ENCODE results near the gene CTAG1A. TPM values are rescaled to one million over a fixed set of nuclear protein-coding genes. Genes with fewer than 3 reads are reported as not detected.
"Not testable (repeated sequence)": the region's sequence is repeated elsewhere in the genome, so short reads cannot be mapped to it uniquely, and the experiment has no call there.

The CTAG1A gene
- total RNA-seq, 4 donors from 2014 or later: not detected

DNA sequence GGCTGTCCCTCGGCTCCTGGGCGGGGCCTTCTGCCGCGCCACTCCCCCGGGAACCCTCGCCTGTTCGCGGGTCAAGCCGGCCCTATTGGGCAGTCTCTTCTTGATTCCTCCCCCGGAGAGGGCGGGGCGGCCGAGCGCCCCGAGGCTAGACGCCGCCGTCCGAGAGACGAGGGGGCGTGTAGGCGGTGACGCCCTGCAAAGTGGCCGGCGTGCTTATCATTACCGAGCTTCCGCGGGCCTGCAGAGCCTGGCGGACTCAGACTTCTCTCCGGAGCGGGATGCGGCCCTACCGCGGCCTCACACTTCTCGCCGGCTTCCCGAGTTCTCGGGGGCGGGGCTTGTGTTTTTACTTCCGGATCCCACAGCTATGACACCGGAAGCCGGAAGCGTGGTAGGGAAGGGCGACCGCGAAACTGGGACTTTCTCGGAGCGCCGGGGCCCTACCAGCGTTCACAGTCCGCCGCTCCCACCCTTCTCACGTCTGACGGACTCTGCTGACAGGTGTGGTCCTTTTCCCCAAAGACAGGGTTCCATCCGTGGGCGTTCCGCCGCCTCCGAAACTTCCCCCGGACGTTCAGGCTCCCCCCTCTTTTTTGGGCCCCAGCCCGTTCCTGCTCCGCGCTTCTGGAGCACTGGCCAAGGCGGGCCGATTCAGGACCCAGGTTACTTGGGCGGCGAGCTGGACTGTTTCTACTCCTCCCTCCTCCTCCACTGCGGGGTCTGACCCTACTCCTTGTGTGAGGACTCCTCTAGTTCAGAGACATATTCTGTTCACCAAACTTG lies 37.5 kb upstream of the CTAG1A start, which contains the start of gene IKBKG:
TSS of gene IKBKG (plus strand) at position 376 of the 783 bp plus-strand sequence. CDS start 4,383 bp downstream, outside the sequence.
- H3K4me3 ChIP-seq (ENCODE audit: low read depth, poor library complexity, severe bottlenecking): peak within 1 kb of the TSS; percentile 36
- TF ChIP-seq CTCF (IDR thresholded peaks at IDR 0.05): no peak
- TF ChIP-seq POLR2A (IDR thresholded peaks at IDR 0.05): no peak
- 0 to 54% methylated on average over 10 to 55 of the region's 69 CpGs for WGBS, 2 donors
- DNase-seq (ENCODE audit: low spot score in 2 of 2): peak; percentile 85 to 97
- intact Hi-C loops (cut with DNase I; ENCODE audit: low total_unique reads): no loop called here

DNA sequence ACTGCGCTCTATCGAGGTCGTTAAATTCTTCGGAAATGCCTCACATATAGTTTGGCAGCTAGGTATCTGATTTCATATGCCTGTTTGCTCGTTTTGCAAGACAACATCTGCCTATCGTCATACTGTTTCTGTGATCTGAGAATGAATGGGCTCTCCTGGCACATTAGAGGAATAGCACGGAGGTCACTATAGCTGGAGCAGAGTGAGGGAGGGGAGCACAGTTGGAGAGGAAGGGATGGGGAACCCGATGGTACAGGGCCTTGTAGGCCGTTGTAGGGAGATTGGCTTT lies 37.0 kb upstream of the CTAG1A start:
- intact Hi-C loops (cut with DNase I; ENCODE audit: low total_unique reads): no loop called here
- WGBS, 2 donors: 0 to 52% methylated on average over 9 of the region's 9 CpGs
- TF ChIP-seq CTCF (IDR thresholded peaks at IDR 0.05) (no peak), POLR2A (IDR thresholded peaks at IDR 0.05) (no peak)
- DNase-seq (ENCODE audit: low spot score in 2 of 2): no peak
- peak overlapping the region; percentile 36 for H3K4me3 ChIP-seq (ENCODE audit: low read depth, poor library complexity, severe bottlenecking)

DNA sequence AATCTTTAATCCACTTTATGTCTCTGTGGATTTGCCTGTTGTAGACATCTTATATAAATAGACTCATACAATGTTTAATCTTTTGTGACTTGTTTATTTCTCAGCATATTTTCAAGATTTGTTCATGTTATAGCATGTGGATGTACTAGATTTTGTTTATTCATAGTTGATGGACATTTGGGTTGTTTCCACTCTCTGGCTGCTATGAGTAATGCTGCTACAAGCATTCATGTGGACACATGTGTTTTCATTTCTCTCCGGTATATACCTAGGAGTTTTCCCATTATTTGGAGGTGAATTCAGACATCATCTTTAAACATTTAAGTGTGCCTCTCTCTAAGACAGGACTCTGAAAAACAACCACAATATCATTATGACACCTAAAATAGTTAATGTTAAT lies 35.2 kb upstream of the CTAG1A start:
- intact Hi-C loops (cut with DNase I; ENCODE audit: low total_unique reads): no loop called here
- WGBS, 2 donors: 40 to 69% methylated on average over 1 of the region's 1 CpG
- no peak for DNase-seq (ENCODE audit: low spot score in 2 of 2)
- no peak overlapping the region for H3K4me3 ChIP-seq (ENCODE audit: low read depth, poor library complexity, severe bottlenecking)
- TF ChIP-seq CTCF (IDR thresholded peaks at IDR 0.05): no peak
- no peak for TF ChIP-seq POLR2A (IDR thresholded peaks at IDR 0.05)

DNA sequence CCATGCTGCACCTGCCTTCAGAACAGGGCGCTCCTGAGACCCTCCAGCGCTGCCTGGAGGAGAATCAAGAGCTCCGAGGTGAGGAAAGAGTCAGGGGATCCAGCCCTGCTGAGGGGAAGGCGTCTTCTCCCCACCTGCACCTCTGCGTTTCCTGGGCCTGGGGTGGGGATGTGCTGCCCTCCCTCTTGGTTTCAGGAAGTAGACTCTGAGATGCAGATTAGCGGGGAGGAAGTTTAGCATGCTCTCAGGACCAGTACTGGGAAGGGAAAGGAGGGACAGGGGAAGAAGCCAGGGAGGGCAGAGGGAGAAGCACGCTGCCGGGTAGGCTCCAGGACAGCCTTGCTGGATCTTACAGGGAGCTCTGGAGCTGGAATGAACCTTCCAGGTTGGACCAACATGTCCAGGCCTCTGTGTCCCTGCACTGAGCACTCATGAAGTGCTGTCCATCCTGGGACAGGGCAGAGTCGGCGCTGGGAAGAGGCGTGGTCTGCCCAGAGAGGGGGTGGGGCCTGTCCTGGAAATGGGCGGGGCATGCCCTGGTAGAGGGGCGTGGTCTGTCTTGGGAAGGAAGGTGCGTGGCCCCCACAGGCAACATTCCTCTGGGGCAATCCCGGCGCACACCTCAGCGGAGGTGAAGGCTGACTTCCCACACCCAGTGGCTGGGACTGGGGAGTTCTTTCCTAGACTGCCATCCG lies 32.7 kb upstream of the CTAG1A start:
- H3K4me3 ChIP-seq (ENCODE audit: low read depth, poor library complexity, severe bottlenecking); DNase-seq (ENCODE audit: low spot score in 2 of 2); intact Hi-C loops (cut with DNase I; ENCODE audit: low total_unique reads): not testable (repeated sequence)
- 77 to 94% methylated on average over 6 to 8 of the region's 18 CpGs for WGBS, 2 donors

- intact Hi-C loops (cut with DNase I; ENCODE audit: low total_unique reads); H3K4me3 ChIP-seq (ENCODE audit: low read depth, poor library complexity, severe bottlenecking); DNase-seq (ENCODE audit: low spot score in 2 of 2): not testable (repeated sequence)
- WGBS, 2 donors: 71 to 90% methylated on average over 2 to 4 of the region's 24 CpGs
Observed at GRCh38 chrX:154558060-154558690, 26.8 kb upstream of the CTAG1A start.

GRCh38 chrX:154558896-154559295 lies 26.0 kb upstream of the CTAG1A start:
- WGBS, 2 donors: no CpG with 5 or more reads among the region's 21 CpGs
- intact Hi-C loops (cut with DNase I; ENCODE audit: low total_unique reads); H3K4me3 ChIP-seq (ENCODE audit: low read depth, poor library complexity, severe bottlenecking); DNase-seq (ENCODE audit: low spot score in 2 of 2): not testable (repeated sequence)

DNA sequence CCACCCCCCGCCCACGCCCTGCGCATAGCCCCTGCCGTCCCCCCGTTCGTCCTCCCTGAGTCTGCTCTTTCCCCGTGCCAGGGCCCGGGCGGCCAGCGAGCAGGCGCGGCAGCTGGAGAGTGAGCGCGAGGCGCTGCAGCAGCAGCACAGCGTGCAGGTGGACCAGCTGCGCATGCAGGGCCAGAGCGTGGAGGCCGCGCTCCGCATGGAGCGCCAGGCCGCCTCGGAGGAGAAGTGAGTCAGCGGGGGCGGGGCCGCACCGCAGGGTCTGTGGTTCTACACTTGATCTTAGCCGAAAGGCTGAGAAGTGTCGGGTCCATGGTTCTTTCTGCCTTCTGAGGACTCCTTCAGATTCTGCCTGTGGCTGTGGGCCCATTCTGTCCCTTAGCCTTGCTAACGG lies 24.6 kb upstream of the CTAG1A start:
- intact Hi-C loops (cut with DNase I; ENCODE audit: low total_unique reads); H3K4me3 ChIP-seq (ENCODE audit: low read depth, poor library complexity, severe bottlenecking); DNase-seq (ENCODE audit: low spot score in 2 of 2): not testable (repeated sequence)
- no CpG with 5 or more reads among the region's 31 CpGs for WGBS, 2 donors

DNA sequence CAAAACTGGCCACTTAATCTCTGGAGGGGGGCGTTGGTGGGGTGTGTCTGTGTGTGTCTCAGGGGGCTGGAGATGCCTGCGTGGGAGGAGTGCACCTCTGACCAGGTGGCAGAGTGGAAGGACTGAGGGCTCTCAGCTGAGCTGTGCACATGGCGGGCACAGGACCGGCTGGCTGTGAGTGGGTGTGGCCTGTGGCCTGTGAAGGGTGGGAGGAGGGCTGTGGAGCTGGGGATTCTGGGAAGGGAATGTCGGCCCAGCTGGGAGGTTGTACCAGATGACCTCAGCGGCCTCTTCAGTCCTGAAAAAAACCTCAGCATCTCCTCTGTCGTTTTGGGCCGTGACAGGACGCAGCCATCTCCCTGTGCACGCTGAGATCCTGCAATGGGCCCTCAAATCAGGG lies 22.6 kb upstream of the CTAG1A start:
- no CpG with 5 or more reads among the region's 10 CpGs for WGBS, 2 donors
- H3K4me3 ChIP-seq (ENCODE audit: low read depth, poor library complexity, severe bottlenecking); DNase-seq (ENCODE audit: low spot score in 2 of 2); intact Hi-C loops (cut with DNase I; ENCODE audit: low total_unique reads): not testable (repeated sequence)

- intact Hi-C loops (cut with DNase I; ENCODE audit: low total_unique reads); H3K4me3 ChIP-seq (ENCODE audit: low read depth, poor library complexity, severe bottlenecking); DNase-seq (ENCODE audit: low spot score in 2 of 2): not testable (repeated sequence)
- no CpG with 5 or more reads among the region's 11 CpGs for WGBS, 2 donors
Observed at GRCh38 chrX:154570361-154570760, 14.6 kb upstream of the CTAG1A start.

DNA sequence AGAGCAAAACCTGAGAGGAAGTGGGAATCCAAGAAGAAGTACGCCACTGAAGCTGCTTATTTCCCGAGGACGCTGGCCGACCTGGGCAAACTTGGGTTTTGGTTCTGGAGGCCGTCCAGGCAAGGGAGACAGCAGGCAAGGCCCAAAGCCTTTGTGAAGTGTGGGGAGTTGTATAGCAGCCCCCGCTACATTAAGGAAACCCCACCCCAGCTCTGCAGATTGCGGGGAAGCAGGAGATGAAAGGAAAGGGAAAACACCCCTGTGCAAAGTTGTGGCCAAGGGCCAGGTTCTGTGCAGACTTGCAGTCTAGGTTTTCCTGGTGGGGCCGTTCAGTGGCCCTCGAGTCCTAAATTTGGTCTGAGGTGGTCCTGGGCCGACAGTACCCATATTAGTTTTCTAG lies 11.9 kb upstream of the CTAG1A start:
- DNase-seq (ENCODE audit: low spot score in 2 of 2); intact Hi-C loops (cut with DNase I; ENCODE audit: low total_unique reads); H3K4me3 ChIP-seq (ENCODE audit: low read depth, poor library complexity, severe bottlenecking): not testable (repeated sequence)
- WGBS, 2 donors: no CpG with 5 or more reads among the region's 10 CpGs

DNA sequence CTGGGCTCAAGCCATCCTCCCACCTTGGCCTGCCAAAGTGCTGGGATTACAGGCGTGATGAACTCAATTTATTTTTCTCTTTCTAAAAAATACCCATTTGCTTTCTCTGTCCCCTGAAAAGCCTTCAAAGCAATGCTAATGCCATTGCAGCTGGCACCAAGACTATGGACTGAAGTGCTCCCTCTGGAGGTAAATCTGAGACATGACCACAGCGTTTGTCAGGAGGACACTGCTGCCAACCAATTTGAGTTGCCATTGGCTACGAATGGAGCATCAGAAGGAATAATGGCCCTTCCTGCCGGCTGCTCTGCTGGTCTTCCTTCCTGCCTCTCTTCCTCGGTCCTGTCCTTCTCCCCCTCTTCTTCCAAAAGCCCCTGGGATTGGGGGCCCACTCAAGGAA lies 9.9 kb upstream of the CTAG1A start:
- no CpG with 5 or more reads among the region's 5 CpGs for WGBS, 2 donors
- H3K4me3 ChIP-seq (ENCODE audit: low read depth, poor library complexity, severe bottlenecking); intact Hi-C loops (cut with DNase I; ENCODE audit: low total_unique reads); DNase-seq (ENCODE audit: low spot score in 2 of 2): not testable (repeated sequence)

All from lower leg skin (tissue), 4 donors.